ENCODE results near the gene ZP1. TPM values are rescaled to one million over a fixed set of nuclear protein-coding genes. Genes with fewer than 3 reads are reported as not detected.

The ZP1 gene
- total and polyA plus RNA-seq, 2 experiments from 2014 or later, result 1.9 TPM; not detected in 1

DNA sequence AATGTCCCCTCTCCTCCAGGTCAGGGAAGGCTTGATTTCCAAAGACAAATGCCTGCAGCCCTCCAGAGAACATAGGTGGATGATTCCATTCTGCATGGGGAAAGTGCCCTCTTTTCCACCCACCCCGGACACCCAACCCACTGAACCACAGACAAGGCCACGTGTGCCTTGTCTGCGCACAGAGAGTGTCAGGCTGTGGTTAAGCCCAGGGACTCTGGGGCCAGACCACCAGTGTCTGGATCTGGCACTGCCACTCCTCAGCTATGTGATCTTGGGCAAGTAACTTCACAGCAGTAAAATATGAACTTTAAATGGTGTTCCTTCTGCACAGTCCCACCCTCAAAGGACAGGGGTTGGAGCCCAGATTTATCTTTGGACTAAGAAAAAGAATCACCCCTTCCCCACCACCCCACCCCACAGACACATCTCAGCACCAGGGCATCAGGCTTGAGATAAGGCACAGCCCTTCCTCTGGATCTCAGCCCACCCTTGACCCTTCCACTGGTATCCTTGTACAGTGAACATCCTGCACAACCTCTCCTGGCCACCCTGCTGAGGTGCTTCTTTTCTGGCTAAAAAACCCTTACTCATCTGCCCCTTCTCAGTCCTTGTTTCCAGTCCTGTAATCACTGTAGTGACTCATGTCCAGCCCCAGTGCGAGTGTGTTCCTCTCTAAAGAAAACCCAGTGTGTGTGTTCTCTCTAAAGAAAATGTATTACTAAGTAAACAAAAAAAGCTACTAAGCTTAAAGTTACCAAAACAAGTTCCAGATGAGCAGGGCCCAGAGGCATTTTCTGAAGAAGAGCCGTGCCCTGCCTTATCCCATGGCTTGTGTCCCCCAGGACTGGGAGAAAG lies 9.7 kb upstream of the ZP1 start:
- DNase-seq (ENCODE audit: low read depth in 1 of 2, low spot score in 1 of 2), result no peak
- H3K4me1 ChIP-seq (ENCODE audit: low read depth), result no peaks in the 10 kb centered on the region
- H3K9me3 ChIP-seq (ENCODE audit: low read depth), result no peaks in the 10 kb centered on the region
- H3K4me3 ChIP-seq, result no peak overlapping the region
- peaks cover 11% of the 10 kb centered on the region for H3K27me3 ChIP-seq
- no peak for TF ChIP-seq CTCF (IDR thresholded peaks at IDR 0.05; ENCODE audit: low read depth, low read length)
- no peak overlapping the region for H3K27ac ChIP-seq
- H3K36me3 ChIP-seq, result no peaks in the 10 kb centered on the region

DNA sequence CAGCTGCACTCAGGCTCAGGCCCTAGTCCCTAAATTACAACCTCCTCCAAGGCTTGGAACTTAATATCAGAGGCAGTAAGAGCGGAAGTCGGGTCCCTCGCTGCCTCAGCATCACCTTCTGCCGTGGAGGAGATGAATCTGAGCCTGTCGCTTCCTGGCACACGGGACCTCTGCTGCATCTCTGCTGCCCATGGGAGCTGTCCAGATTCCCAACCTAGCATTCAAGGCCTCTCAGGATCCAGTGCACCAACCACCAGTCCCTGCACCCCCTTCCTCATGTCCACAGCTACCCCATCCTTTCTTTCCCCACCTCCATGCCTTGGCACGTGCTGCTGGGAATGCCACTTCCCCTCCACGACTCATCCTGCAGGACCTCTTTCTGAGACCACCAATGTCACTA lies 9.1 kb upstream of the ZP1 start:
- H3K27me3 ChIP-seq, result peaks cover 6% of the 10 kb centered on the region
- H3K9me3 ChIP-seq (ENCODE audit: low read depth), result no peaks in the 10 kb centered on the region
- TF ChIP-seq CTCF (IDR thresholded peaks at IDR 0.05; ENCODE audit: low read depth, low read length), result no peak

GRCh38 chr11:60858731-60859464 lies 8.4 kb upstream of the ZP1 start:
- Histone ChIP-seq H3K4me1 (ENCODE audit: low read depth) (no peaks in the 10 kb centered on the region), H3K4me3 (no peak overlapping the region), H3K27ac (no peak overlapping the region)

More for the DNA sequence above, 9.1 kb upstream of the ZP1 start:
- Histone ChIP-seq H3K27ac (no peak overlapping the region), H3K4me3 (no peak overlapping the region), H3K36me3 (no peaks in the 10 kb centered on the region), H3K4me1 (ENCODE audit: low read depth) (no peaks in the 10 kb centered on the region)
- no peak for DNase-seq (ENCODE audit: low read depth in 1 of 2, low spot score in 1 of 2)

GRCh38 chr11:60859616-60860250 lies 7.6 kb upstream of the ZP1 start:
- H3K4me3 ChIP-seq, result no peak overlapping the region
- H3K9me3 ChIP-seq (ENCODE audit: low read depth), result no peaks in the 10 kb centered on the region
- no peak for TF ChIP-seq CTCF (IDR thresholded peaks at IDR 0.05; ENCODE audit: low read depth, low read length)
- H3K4me1 ChIP-seq (ENCODE audit: low read depth), result peaks cover 6% of the 10 kb centered on the region
- H3K27me3 ChIP-seq, result no peaks in the 10 kb centered on the region
- no peaks in the 10 kb centered on the region for H3K36me3 ChIP-seq
- no peak overlapping the region for H3K27ac ChIP-seq
- DNase-seq (ENCODE audit: low read depth in 1 of 2, low spot score in 1 of 2), result no peak

More at GRCh38 chr11:60858731-60859464, 8.4 kb upstream of the ZP1 start:
- H3K27me3 ChIP-seq, result no peaks in the 10 kb centered on the region
- no peaks in the 10 kb centered on the region for H3K9me3 ChIP-seq (ENCODE audit: low read depth)
- DNase-seq (ENCODE audit: low read depth in 1 of 2, low spot score in 1 of 2), result no peak
- no peaks in the 10 kb centered on the region for H3K36me3 ChIP-seq
- TF ChIP-seq CTCF (IDR thresholded peaks at IDR 0.05; ENCODE audit: low read depth, low read length), result no peak

DNA sequence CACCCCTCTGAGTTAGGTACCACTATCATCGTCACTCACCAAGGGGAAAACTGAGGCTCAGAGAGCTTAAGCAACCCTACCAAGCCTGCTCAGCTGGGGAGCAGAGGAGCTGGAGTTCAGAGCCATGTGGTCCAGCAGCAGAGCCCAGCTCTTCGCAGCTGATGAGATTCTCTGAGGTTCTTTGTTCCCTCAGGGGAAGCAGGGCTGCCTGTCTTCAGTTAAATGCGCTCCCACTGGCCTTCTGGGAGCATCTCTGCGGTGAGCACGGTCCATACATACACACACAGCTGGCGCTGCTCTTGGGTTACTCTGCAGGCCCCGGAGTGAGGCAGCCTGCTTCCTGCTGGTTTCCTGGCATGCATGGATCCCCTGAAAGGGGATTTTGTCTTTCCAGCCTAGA lies 6.4 kb upstream of the ZP1 start:
- no peaks in the 10 kb centered on the region for H3K9me3 ChIP-seq (ENCODE audit: low read depth)
- TF ChIP-seq CTCF (IDR thresholded peaks at IDR 0.05; ENCODE audit: low read depth, low read length), result no peak
- peaks cover 6% of the 10 kb centered on the region for H3K4me1 ChIP-seq (ENCODE audit: low read depth)
- no peak overlapping the region for H3K27ac ChIP-seq
- no peak overlapping the region for H3K4me3 ChIP-seq
- H3K27me3 ChIP-seq, result no peaks in the 10 kb centered on the region
- H3K36me3 ChIP-seq, result no peaks in the 10 kb centered on the region
- peak in 1 of 2 donors; percentile 44 for DNase-seq (ENCODE audit: low read depth in 1 of 2, low spot score in 1 of 2)

Measured in cardiac muscle cell (in vitro differentiated cells and primary cell).